Measurements from ENCODE around the gene FSTL5. TPM values are rescaled to one million over a fixed set of nuclear protein-coding genes. Genes with fewer than 3 reads are reported as not detected.

Gene FSTL5
- total RNA-seq, 4 donors from 2014 or later = 0.33 to 1.1 TPM; not detected in 2

DNA sequence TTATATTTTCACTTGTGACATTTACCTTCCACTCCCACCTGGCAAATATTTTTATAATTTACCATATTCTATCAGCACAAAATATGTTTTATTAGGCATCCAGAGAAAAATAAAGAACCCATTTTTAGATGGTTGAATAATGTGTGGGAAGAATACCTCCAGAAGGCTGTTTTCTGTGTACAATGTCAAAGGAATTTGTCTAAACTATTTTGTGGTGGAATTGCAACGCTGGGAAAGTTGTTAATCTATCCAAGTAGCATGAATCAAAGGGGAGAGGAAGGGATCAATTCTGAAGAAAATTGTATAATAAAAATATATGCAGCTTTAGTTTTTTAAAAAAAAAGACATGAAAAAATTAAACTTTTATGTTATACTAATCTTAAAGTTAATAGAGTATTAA, 706.5 kb downstream of the FSTL5 start:
- 40 to 41% methylated on average over 1 of the region's 1 CpG for WGBS, 2 donors
- no peak for DNase-seq
- no peaks in the 10 kb centered on the region for H3K9me3 ChIP-seq
- no peaks in the 10 kb centered on the region for H3K36me3 ChIP-seq
- no peak overlapping the region for H3K4me3 ChIP-seq (replicated peaks in 1 of 3)
- H3K4me1 ChIP-seq = no peaks in the 10 kb centered on the region
- H3K27ac ChIP-seq = no peak overlapping the region
- no peak for TF ChIP-seq POLR2A (IDR thresholded peaks at IDR 0.05)
- TF ChIP-seq, protein P1, sequence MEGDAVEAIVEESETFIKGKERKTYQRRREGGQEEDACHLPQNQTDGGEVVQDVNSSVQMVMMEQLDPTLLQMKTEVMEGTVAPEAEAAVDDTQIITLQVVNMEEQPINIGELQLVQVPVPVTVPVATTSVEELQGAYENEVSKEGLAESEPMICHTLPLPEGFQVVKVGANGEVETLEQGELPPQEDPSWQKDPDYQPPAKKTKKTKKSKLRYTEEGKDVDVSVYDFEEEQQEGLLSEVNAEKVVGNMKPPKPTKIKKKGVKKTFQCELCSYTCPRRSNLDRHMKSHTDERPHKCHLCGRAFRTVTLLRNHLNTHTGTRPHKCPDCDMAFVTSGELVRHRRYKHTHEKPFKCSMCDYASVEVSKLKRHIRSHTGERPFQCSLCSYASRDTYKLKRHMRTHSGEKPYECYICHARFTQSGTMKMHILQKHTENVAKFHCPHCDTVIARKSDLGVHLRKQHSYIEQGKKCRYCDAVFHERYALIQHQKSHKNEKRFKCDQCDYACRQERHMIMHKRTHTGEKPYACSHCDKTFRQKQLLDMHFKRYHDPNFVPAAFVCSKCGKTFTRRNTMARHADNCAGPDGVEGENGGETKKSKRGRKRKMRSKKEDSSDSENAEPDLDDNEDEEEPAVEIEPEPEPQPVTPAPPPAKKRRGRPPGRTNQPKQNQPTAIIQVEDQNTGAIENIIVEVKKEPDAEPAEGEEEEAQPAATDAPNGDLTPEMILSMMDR (IDR thresholded peaks at IDR 0.05) = no peak
- intact Hi-C loops (cut with DNase I) = no loop called here
- H3K27me3 ChIP-seq = no peaks in the 10 kb centered on the region

DNA sequence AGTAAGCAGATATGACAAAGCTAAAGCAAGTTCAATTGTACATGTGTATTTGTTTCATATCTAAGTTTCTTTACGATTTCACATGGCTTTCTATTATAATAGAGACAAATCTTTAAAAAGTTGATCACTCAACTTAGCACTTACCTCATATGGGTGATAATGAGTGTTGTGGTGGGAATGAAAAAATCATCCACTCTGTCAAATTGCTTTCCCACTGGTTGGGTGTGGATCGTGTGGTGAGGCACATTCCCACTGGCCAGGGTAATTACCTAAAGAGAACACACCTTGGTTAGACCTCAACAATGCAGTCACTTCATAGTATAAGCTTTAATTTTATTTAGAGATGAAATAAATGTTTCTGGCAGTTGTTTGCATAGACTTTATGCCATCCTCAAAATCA, 708.9 kb downstream of the FSTL5 start:
- TF ChIP-seq, protein P1 (IDR thresholded peaks at IDR 0.05) = no peak
- TF ChIP-seq POLR2A (IDR thresholded peaks at IDR 0.05) = no peak
- DNase-seq = no peak
- no peaks in the 10 kb centered on the region for H3K9me3 ChIP-seq
- no peak overlapping the region for H3K4me3 ChIP-seq (replicated peaks in 1 of 3)
- H3K27ac ChIP-seq = no peak overlapping the region
- H3K4me1 ChIP-seq = no peaks in the 10 kb centered on the region
- intact Hi-C loops (cut with DNase I) = no loop called here
- H3K36me3 ChIP-seq = no peaks in the 10 kb centered on the region
- 74 to 81% methylated on average over 2 of the region's 2 CpGs for WGBS, 2 donors
- H3K27me3 ChIP-seq = no peaks in the 10 kb centered on the region

DNA sequence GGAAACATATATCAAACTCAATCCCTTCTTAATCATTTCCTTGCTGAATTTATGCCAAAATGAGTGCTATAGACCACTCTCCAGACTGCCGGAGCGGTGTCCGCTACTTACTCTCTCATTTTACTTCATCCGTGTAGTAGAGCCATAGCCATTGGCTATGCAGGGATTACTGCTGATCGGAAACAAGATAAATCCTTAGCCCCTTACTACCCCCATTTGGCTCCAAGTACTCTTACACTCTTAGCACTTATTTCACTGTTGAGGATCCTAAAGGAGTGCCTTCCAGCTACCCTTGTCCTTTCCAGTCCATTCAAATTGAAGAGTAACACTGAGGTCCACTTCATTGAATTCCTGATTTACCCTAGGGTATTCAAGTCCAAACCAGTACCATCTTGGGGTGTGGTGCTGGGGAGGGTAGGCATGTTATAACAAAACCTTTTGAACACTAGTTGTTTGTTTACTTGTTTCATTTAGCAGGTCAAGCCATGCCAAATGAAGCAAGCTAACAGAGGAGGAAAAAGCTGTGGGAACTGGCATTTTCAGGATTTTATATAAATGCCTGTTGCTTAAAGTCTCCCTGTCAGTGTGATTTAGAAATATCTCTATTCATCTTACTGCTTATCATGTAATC, 715.1 kb downstream of the FSTL5 start:
- Histone ChIP-seq H3K27ac (no peak overlapping the region), H3K4me1 (no peaks in the 10 kb centered on the region), H3K9me3 (no peaks in the 10 kb centered on the region), H3K36me3 (no peaks in the 10 kb centered on the region), H3K4me3 (replicated peaks in 1 of 3) (no peak overlapping the region), H3K27me3 (no peaks in the 10 kb centered on the region)
- no peak for DNase-seq
- TF ChIP-seq, protein P1 (IDR thresholded peaks at IDR 0.05) = no peak
- TF ChIP-seq POLR2A (IDR thresholded peaks at IDR 0.05) = no peak
- intact Hi-C loops (cut with DNase I) = no loop called here
- 58 to 67% methylated on average over 5 of the region's 5 CpGs for WGBS, 2 donors

DNA sequence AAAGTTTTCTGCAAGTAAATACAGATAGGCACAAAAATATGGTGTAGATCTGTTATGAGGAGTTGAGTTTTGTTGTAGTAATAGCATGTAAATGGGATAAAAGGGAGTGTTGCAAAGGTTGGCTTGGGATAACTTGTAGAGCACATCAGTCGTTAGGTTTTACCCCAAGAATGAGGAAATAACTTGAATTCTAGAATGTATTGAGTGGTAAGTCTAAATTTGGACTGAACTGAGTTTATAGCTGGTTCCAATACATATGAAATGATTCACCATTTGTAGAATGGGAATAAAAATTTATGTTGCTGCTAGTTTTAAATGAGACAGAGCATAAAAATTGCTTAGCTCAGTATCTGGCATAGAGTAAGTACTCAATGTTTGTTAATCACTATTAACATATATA, 719.2 kb downstream of the FSTL5 start:
- Histone ChIP-seq H3K27me3 (no peaks in the 10 kb centered on the region), H3K36me3 (no peaks in the 10 kb centered on the region), H3K4me3 (replicated peaks in 1 of 3) (no peak overlapping the region), H3K27ac (no peak overlapping the region), H3K9me3 (no peaks in the 10 kb centered on the region), H3K4me1 (no peaks in the 10 kb centered on the region)
- 65 to 71% methylated on average over 1 of the region's 1 CpG for WGBS, 2 donors
- no peak for DNase-seq
- intact Hi-C loops (cut with DNase I) = no loop called here
- TF ChIP-seq POLR2A (IDR thresholded peaks at IDR 0.05) = no peak
- TF ChIP-seq, protein P1 (IDR thresholded peaks at IDR 0.05) = no peak

DNA sequence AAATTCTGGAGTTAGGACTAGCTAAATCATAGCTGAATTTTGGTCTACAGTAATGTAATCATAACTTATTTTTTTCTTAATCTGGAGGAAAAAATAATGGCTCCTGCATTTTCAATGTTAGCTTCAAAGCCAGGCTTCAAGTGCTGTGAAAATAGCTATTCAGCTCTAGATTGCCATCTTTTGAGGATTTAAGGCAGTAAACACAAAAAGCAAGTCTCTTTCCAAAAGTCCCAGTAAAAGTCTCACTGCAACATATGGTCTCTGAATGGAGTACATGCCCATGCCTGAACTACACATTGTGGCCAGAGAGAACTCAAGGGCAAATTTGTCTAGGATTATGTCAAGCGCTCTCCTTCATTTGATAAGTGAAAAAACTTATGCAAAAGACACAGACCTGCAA, 720.9 kb downstream of the FSTL5 start:
- H3K9me3 ChIP-seq = no peaks in the 10 kb centered on the region
- intact Hi-C loops (cut with DNase I) = no loop called here
- no peak overlapping the region for H3K4me3 ChIP-seq (replicated peaks in 1 of 3)
- 86 to 94% methylated on average over 1 of the region's 1 CpG for WGBS, 2 donors
- H3K27me3 ChIP-seq = no peaks in the 10 kb centered on the region
- TF ChIP-seq, protein P1 (IDR thresholded peaks at IDR 0.05) = no peak
- no peak overlapping the region for H3K27ac ChIP-seq
- DNase-seq = no peak
- H3K4me1 ChIP-seq = no peaks in the 10 kb centered on the region
- no peaks in the 10 kb centered on the region for H3K36me3 ChIP-seq
